ENCODE measurements around the gene EPAS1. TPM values are rescaled to one million over a fixed set of nuclear protein-coding genes. Genes with fewer than 3 reads are reported as not detected.

EPAS1 gene
- total RNA-seq, 1 experiment from 2014 or later, result 25.8 TPM

- no peak for DNase-seq (ENCODE audit: low read depth)
Observed at GRCh38 chr2:46300406-46300832, 3.2 kb downstream of the EPAS1 start.

- no peak for DNase-seq (ENCODE audit: low read depth)
Observed at GRCh38 chr2:46302005-46302695, 4.9 kb downstream of the EPAS1 start.

GRCh38 chr2:46303233-46303632 lies 6.0 kb downstream of the EPAS1 start:
- DNase-seq (ENCODE audit: low read depth), result no peak

GRCh38 chr2:46303822-46304221 lies 6.6 kb downstream of the EPAS1 start:
- no peak for DNase-seq (ENCODE audit: low read depth)

GRCh38 chr2:46304635-46305034 lies 7.4 kb downstream of the EPAS1 start:
- DNase-seq (ENCODE audit: low read depth), result no peak

GRCh38 chr2:46305187-46305586 lies 8.0 kb downstream of the EPAS1 start:
- no peak for DNase-seq (ENCODE audit: low read depth)

- no peak for DNase-seq (ENCODE audit: low read depth)
Observed at GRCh38 chr2:46305767-46306166, 8.6 kb downstream of the EPAS1 start.

- peak; percentile 58 for DNase-seq (ENCODE audit: low read depth)
Observed at GRCh38 chr2:46306330-46306751, 9.1 kb downstream of the EPAS1 start.

- DNase-seq (ENCODE audit: low read depth), result no peak
Observed at GRCh38 chr2:46306988-46307655, 9.9 kb downstream of the EPAS1 start.

GRCh38 chr2:46308081-46308480 lies 10.9 kb downstream of the EPAS1 start:
- DNase-seq (ENCODE audit: low read depth), result no peak

GRCh38 chr2:46308629-46309028 lies 11.4 kb downstream of the EPAS1 start:
- no peak for DNase-seq (ENCODE audit: low read depth)

GRCh38 chr2:46309052-46309953 lies 12.1 kb downstream of the EPAS1 start:
- no peak for DNase-seq (ENCODE audit: low read depth)

- DNase-seq (ENCODE audit: low read depth), result no peak
Observed at GRCh38 chr2:46310446-46310845, 13.2 kb downstream of the EPAS1 start.

GRCh38 chr2:46311651-46312223 lies 14.5 kb downstream of the EPAS1 start:
- DNase-seq (ENCODE audit: low read depth), result no peak

- DNase-seq (ENCODE audit: low read depth), result no peak
Observed at GRCh38 chr2:46313063-46313462, 15.9 kb downstream of the EPAS1 start.

GRCh38 chr2:46314065-46314835 lies 17.0 kb downstream of the EPAS1 start:
- DNase-seq (ENCODE audit: low read depth), result no peak

- peak; percentile 98 for DNase-seq (ENCODE audit: low read depth)
Observed at GRCh38 chr2:46315103-46315890, 18.1 kb downstream of the EPAS1 start.

GRCh38 chr2:46317094-46317486 lies 19.9 kb downstream of the EPAS1 start:
- no peak for DNase-seq (ENCODE audit: low read depth)

- no peak for DNase-seq (ENCODE audit: low read depth)
Observed at GRCh38 chr2:46318579-46319460, 21.6 kb downstream of the EPAS1 start.

Data from HT1080 (cell line).